HG03558 (cell line): Measurements from ENCODE around the gene STX11.
"Not testable (repeated sequence)": the region's sequence is repeated elsewhere in the genome, so short reads cannot be mapped to it uniquely, and the experiment has no call there.

Experiments
- ATAC-seq: cut with Tn5 transposase; IDR thresholded peaks from one replicate; pipeline ENCODE4 v1.9.1; 2021; ENCODE audit warnings: moderate number of reproducible peaks; ENCODE audit not compliant: unreplicated experiment; ENCODE audit errors: extremely low read depth

STX11 gene

DNA sequence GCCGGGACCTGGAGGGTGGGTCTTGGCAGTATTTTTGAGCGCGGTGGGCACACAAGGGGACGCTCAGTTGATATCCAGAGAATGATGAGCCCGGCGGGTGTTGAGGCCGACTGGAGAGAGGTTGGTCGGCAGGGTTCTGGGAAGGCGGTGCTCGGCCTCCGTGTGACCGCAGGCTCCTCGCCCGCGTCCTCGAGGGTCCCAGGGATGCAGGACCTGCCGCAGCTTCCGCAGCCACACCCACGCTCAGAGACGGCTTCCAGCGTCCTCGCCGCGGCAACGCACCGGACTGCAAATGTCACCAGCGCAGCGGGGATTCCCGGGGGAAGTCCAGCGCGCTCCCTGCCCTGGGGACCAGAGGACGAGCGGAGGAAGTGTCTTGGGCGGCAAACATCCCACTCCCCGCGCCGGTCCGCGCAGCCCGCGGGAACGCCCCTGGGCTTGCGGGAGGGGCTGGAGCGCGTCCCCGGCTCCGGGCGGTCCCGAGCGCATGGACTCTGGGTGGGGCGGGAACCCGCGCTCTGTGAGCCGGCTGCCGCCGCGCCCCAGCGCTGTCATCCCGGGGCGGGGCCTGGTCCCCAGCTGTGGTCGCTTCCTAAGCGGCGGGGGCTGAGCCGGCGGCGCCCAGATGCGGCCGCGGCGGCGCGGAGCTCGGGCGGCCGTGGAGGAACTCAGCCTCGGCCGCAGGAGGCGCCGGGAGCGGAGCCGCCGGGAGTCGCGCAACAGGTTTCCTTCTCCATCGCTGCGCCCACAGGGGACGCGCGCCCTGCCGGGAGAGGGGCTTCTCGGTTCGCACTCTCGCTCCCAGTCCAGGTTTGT lies at the start of gene STX11:
Gene STX11, plus strand, starts transcription at position 624 of the 816 bp plus-strand sequence. CDS start 36,111 bp downstream, outside the sequence.
- peak; percentile 43 for ATAC-seq

DNA sequence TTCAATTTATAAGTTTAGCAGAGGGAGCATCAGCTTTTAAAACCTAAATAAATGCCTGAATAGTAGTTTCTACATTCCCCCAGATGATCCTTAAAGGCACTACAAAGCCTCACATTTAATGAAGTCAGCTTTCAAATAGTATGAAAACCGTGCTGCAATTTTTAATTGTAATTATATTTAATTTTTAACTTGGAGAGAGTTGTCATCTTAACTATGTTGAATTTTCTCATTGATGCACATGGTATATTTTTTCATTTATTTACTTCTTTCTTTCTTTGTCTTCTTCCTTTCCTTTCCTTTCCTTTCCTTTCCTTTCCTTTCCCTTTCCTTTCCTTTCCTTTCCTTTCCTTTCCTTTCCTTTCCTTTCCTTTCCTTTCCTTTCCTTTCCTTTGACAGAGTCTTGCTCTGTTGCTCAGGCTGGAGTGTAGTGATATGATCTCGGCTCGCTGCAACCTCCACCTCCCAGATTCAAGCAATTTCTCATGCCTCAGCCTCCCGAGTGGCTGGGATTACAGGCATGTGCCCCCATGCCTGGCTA lies 47.2 kb upstream of the STX11 start:
- ATAC-seq, result no peak

DNA sequence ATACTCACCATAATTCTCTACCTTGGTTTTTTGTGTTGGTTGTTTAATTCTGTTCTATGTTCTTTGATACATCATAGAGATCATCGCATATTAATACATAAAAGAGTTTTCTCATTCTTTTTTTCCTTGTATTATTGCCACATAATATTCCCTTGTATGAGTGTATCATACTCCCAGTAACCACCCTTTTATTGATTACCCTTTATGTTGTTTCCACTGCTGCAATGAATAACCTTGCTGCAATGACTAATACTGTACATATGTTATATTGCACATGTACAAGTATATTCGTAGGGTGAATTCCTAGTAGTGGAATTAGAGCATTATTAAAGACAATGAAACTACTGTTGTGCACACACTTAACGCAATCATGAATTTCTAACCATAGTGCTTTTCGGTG lies 45.8 kb upstream of the STX11 start:
- ATAC-seq, result no peak

DNA sequence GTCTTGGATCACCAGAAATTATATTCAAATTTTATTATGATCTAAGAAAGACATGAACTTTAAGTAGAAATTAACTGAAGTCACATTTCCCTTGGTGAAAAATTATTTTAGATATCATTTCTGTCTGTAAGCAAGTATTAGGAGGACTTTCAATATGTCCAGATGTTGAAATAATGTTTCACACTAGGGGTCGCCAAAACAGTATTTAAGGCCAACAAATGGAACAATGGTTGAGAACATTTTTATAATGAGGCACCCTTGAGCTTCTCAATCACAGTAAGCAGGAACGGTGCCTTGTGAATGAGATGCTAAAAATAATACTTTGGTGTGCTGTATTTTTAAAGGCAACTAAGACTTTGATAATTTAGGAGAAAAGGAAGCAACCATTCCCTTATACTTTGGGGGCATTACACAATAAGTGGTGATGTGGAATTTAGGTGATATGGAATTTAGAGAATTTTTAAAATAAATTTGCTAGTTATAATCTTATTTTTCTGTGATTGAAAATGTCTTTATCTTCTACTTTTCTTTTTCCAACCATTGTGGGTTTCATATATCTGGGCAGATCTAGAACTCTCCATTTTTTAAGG lies 45.3 kb upstream of the STX11 start:
- ATAC-seq, result no peak

DNA sequence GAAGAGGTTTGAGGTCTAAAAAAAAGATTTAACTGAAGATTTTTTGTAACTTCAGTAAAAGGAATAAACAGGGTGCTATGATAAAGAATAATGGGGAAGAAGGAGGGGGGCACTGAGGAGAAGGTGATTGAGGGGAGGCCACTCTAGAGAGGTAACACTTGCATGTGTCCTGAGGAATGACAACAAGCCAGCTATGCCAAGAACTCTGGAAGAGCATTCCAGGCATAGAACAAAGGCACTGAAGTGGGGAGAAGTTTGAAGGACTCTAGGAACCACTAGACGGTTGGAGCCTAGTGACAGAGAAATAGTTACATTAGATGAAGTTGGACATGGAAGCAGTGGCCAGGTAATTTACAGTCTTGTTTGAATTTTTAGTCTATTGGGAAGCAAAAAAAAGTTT lies 44.1 kb upstream of the STX11 start:
- no peak for ATAC-seq

DNA sequence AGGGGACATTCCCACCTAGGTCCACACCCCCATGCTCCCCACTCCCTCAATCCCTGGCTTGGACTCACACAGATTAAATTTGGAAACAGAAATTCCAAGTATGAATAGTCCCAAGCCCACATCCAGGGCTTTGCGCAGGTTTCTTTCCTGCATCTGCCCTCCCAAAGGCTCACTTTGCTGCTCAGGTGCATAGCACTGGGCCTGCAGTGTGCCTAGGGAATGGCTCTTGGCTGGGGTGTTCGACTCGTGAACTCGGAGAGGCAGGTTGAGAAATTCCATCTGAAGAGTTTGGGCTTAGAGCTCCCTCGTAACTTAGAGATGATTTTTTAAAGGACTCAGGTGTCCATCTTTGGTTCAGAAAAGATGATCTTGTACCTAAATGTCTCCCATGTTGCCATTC lies 40.1 kb upstream of the STX11 start:
- no peak for ATAC-seq

DNA sequence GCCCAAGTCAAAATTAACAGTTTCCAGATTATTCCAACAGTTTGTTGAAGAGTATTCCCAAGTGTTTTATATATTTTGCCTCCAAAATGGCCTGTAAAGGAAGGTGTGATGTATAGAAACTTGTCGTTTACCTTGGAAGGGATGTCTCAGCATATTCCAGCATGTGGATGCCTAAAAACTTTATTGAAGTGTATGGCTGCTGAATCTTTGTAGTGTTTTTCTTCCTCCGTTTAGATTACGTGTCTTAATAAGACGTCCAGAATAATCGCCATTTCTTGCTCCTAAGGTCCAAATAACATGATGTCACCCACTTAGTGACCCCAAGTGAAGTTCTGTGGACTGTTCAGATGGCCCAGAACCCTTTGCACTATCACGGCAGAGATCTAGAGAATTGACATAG lies 37.0 kb upstream of the STX11 start:
- no peak for ATAC-seq

DNA sequence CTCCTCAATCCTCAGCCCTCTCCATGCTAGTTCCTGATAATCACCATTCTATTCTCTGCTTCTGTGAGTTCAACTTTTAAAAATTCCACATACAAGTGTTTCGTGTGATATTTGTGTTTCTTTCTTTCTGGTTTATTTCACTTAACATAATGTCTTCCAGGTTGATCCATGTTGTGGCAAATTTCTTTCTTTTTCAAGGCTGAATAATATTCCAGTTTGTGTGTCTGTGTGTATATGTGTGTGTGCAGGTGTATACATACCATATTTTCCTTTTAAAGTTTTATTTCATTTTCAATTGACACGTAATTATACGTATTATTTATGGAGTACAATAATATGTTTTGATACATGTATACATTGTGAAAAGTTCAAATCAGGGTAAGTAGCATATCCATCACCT lies 35.1 kb upstream of the STX11 start:
- no peak for ATAC-seq

DNA sequence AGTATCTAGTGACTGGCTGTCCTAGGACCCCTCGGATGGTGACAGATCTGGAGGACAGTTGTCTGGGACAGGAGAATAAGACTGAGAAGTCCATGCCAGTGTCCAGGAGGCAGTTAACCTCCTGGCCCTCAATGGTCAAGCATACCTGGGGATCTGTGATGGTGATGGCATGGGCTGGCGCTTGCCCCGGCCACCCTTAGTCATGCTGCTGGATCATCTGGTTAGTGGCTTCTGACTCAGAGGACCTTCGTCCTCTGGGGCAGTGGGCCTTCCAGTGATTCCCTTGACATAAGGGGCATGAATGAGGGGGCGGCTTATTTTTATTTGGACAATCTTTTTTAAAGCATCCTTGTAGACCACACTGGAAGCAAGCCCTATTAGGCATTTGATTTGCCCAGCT lies 30.9 kb upstream of the STX11 start:
- ATAC-seq, result no peak

DNA sequence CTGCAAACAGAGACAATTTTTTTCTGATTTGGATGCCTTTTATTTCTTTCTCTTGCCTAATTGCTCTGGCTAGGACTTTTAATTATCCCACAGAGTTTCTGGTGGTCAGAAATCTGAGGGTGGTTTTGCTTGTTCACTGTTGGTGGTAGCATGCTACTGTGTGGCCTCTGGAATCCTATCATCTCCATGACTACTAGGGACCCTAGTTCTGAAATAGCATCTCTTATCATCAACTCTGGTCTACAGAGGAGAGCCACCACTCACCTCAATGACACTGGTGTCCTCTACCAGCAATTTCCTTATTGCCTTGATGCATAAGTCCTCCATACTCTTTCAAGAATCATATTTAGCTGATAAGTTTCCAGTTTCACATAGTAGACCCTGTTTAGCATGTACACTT lies 27.5 kb upstream of the STX11 start:
- ATAC-seq, result no peak

DNA sequence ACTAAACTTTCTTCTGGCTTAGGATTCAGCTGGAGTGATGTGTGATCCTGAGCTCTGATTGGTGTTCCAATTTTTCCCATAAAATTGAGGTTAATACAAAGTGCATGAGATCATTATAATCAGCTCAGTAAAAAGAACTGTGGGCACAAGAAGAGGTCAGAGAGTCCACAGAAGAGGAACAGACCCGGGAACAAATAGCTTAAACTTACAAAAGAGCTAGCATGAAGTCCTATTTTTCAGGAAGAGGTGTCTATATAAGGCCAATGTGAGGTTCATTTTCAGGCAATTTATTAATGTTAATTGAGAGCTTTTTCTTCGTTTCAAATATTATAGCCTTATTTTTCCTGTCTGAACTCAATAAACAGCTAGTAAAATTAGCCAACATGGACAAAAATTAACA lies 26.9 kb upstream of the STX11 start:
- ATAC-seq, result no peak

DNA sequence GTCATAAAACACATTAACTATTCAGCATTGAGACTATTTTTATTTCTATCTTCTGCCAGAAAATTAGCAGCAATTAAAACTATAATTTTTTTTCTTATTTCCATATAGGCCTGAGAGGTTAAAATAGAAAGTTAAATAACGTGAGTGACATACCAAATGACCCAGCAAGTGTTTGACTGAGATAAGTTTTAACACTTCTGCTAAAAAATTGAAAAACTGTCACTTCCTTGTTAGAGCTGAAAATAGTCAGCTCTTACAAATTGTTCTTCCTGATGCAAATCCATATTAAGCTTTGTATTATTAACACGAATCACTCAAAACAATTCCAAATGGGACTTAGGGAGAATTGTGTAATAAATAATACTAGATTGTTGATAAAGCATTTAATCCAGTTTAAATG lies 26.5 kb upstream of the STX11 start:
- ATAC-seq, result no peak

DNA sequence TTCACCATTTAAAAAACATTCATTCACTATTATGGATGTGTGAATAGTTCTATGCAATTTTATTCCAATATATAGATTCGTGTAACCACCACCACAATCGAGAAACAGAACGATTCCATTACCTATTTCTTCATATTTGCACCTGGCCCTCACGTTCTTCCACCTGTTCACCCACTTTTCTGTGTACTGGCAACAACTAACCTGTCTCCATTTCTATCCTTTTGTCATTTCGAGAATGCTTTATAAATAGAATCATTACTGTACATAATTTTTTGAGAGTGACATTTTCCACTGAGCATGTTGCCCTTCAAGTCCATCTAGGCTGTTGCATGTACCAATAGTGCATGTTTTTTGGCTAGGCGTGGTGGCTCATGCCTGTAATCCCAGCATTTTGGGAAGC lies 23.2 kb upstream of the STX11 start:
- peak; percentile 36 for ATAC-seq

DNA sequence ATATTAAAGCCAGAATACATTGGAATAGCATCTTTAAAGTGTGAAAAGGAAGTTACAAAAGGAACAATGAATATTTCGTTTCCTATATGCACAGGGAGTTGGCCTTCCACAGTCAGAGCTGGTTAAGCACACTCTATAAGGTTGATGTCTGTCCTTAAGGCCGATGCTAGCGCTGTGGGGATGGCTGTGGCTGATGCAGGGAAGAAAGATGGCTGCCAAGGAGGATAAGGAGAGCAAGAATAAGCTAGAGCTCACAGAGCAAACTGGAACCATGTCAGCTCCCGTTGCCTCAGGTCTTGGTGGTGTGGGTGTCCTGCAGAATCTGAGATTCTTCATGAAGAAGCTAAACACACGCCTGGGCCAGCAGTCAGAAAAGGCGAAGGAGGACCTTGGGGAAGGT lies 20.8 kb upstream of the STX11 start:
- ATAC-seq, result no peak

DNA sequence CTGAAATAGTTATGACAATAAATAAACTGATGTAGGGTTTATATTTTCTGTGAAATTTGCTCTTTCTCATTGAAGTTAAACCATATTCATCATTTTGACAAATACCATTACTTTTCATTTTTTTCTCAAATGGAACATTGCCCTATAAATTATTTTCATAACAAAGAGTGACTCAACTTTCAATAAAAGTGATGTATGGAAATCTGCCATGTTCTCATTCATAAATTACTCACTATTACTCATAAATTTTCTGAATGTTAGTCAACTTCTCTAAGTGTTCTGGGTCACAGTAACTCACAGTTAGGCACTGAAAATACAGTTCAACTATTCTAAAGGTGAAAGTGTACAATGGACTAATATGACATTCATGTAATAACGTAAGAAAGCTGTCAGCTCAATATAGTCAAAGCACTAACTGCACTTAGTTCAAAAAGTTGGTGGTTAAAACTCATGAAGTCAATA lies 19.0 kb upstream of the STX11 start:
- peak; percentile 48 for ATAC-seq

DNA sequence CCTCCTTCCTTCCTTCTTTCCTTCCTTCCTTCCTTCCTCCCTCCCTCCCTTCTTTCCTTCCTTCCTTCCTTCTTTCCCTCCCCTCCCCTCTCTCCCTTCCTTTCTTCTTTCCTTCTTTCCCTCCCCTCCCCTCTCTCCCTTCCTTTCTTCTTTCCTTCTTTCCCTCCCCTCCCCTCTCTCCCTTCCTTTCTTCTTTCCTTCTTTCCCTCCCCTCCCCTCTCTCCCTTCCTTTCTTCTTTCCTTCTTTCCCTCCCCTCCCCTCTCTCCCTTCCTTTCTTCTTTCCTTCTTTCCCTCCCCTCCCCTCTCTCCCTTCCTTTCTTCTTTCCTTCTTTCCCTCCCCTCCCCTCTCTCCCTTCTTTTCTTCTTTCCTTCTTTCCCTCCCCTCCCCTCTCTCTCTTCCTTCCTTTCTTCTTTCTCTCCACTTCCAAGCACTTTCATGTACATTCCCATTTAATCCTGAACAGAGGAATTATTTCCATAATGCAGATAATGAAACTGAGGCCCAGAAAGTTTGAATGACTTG lies 18.1 kb upstream of the STX11 start:
- not testable (repeated sequence) for ATAC-seq

DNA sequence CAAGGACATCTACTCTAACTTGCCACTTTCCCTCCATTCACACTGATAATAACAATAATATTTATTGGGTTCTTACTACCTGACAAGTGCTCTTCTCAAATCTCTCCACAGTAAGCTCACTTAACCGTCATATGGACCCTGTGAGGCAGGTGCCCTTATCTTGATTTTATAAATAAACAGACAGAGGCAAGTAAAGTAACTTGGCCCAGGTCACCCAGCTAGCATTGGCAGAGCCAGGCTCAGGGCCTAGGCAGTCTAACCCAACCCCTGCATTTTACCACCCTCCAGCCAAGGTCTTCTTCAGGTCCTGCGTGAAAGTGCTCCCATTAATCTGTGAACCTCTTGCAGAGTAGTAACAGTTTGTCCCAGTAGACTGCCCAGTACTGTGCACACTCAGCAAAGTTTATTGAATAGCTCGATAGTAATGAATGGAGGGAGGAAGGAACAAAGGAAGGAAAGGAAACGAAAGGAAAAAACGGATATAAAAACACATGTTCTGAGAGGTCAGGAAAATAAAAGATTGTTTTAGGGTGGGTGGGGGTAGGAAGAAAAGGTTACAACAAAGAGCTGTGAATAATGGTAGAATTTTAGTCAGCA lies 17.0 kb upstream of the STX11 start:
- ATAC-seq, result no peak

DNA sequence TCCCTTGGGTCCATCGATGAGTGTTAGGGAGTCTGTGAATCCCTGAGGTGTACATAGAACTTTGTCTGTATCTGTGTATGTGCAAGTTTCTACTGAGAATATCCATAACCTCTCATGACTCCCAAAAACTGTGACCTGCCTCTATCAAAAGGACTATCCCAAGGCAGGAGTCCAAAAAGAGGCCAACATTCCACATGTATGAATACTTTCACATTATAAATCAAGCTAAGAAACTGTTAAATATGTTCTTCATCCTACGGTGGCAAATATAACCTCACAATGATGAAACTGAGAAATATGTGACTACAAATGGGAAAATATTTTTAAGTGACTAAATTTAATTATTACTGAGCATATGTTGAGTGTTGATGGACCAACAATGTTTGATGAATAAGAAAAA lies 16.1 kb upstream of the STX11 start:
- no peak for ATAC-seq

DNA sequence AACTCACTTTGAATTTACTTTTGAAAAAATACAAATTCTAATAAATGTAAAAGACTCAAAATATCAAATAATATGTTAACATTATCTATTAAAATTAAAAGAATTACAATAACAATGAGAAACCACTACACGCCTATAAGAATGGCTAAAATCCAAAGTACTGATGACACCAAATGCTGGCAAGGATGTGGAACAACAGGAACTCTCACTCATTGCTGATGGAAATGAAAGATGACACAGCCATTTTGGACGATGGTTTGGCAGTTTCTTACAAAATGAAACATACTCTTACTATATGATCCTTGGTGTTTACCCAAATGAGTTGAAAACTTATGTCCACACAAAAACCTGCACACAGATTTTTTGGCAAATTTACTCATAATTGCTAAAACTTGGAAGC lies 15.6 kb upstream of the STX11 start:
- ATAC-seq, result no peak

DNA sequence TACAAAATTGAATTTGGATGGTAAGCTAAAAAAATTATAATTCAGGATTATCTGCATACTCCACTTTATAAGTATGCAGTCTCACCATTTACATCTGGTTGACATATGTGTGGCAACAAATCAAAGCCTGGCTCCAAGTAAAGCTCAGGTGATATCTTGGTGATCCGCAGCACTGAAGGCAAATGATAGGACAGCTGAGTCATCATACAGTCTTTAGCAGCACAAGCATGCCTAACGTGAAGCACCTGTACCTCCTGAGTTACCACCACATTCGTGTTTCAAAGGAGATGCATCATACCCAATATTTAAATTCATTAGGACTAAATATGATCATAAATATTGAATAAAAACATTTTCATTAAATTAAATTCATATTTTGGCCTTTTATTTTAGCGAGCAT lies 11.8 kb upstream of the STX11 start:
- no peak for ATAC-seq

DNA sequence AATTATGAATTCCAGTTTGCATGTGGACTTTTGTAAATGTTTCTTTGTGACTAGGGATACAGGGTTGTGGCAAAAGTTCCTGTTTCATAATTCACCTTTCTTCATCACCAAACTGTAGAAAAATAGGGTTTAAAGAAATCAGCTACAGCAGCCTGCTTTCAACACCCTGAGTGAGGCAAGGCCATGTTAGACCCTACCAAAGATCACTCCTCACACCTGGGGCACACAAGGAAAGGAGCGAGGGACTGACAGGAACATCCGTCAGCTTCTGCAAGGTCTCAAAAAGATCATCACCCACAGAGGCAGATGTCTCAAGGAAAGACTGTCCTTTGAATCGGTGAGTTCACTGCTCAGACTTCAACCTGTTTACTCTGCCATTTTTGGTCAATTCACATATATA lies 10.5 kb upstream of the STX11 start:
- ATAC-seq, result no peak
